Heart left ventricle (tissue), 13 donors: ENCODE results near the gene SIRT5.

Experiments
- CTCF ChIP-seq, 12 donors: fragments of 200-600 bp; sonication (generic) in 4 of 12; IDR thresholded peaks; one replicate each; pipeline versions ENCODE4 v1.5.0 to v1.8.0; 2018 to 2022; ENCODE audit warnings: antibody characterized with exemption in 12 of 12, mild to moderate bottlenecking in 5 of 12
- POLR2A ChIP-seq, 2 donors: fragments of 450-650 bp; IDR thresholded peaks; one replicate each; pipeline ENCODE4 v1.6.1; 2017; ENCODE audit warnings: antibody characterized with exemption in 2 of 2, mild to moderate bottlenecking in 2 of 2, moderate library complexity in 2 of 2
- donor health status: ischemic (EF 13 %, LVEDD 7.1; RV severe dilation, severe dysfunction).
- donor health status: DM: no; HTN: yes; CAD: no.
- donor health status: DM: no; HTN: no; CAD: no.
- donor health status: ischemic (EF 25% LVEDD 6.9; RV normal size, moderate dysfunction).
- donor health status: ischemic (EF 25% LVEDD 5.7; RV mildly dilated, moderate dysfunction).
- donor health status: ischemic (EF 35%, LVEDD 5.7; RV mildly dilated, moderate dysfunction).
- donor health status: nonischemic (EF 11% LVEDD 7.7; RV severe dilation, severe dysfunction).
- donor health status: DM: yes; HTN: yes; CAD: no.
- donor health status: PGD.
- donor health status: ischemic (EF 29% LVEDD 5.4; RV normal size, mild dysfunction).
- donor health status: nonischemic (EF 23%, LVEDD 6.1; RV moderate dilation, normal function).

- no peak for TF ChIP-seq CTCF (IDR thresholded peaks at IDR 0.05)
- TF ChIP-seq POLR2A (IDR thresholded peaks at IDR 0.05), result no peak
Measured at GRCh38 chr6:13597073-13597472, 22.7 kb downstream of the SIRT5 start.
